HG02840 (cell line): ENCODE results near the gene TPCN1.
"Not testable (repeated sequence)": the region's sequence is repeated elsewhere in the genome, so short reads cannot be mapped to it uniquely, and the experiment has no call there.

Source experiments
- ATAC-seq: cut with Tn5 transposase; IDR thresholded peaks from one replicate; pipeline ENCODE4 v1.9.1; 2021; ENCODE audit warnings: mild to moderate bottlenecking, moderate library complexity, moderate number of reproducible peaks; ENCODE audit not compliant: unreplicated experiment, low FRiP score

Gene TPCN1

GRCh38 chr12:113195598-113195997 lies 25.7 kb upstream of the TPCN1 start:
- no peak for ATAC-seq

- no peak for ATAC-seq
Observed at GRCh38 chr12:113196582-113196981, 24.7 kb upstream of the TPCN1 start.

GRCh38 chr12:113196990-113197389 lies 24.3 kb upstream of the TPCN1 start:
- no peak for ATAC-seq

- no peak for ATAC-seq
Observed at GRCh38 chr12:113197518-113198077, 23.7 kb upstream of the TPCN1 start.

GRCh38 chr12:113198296-113198695 lies 23.0 kb upstream of the TPCN1 start:
- ATAC-seq: no peak

GRCh38 chr12:113200021-113200797 lies 21.1 kb upstream of the TPCN1 start:
- no peak for ATAC-seq

GRCh38 chr12:113201187-113202177 lies 19.8 kb upstream of the TPCN1 start:
- ATAC-seq: no peak

GRCh38 chr12:113202300-113203075 lies 18.8 kb upstream of the TPCN1 start:
- no peak for ATAC-seq

- ATAC-seq: no peak
Observed at GRCh38 chr12:113203852-113204760, 17.2 kb upstream of the TPCN1 start.

GRCh38 chr12:113204804-113205203 lies 16.5 kb upstream of the TPCN1 start:
- no peak for ATAC-seq

- not testable (repeated sequence) for ATAC-seq
Observed at GRCh38 chr12:113206802-113207201, 14.5 kb upstream of the TPCN1 start.

- no peak for ATAC-seq
Observed at GRCh38 chr12:113207613-113208040, 13.6 kb upstream of the TPCN1 start.

GRCh38 chr12:113208041-113208934 lies 13.0 kb upstream of the TPCN1 start:
- ATAC-seq: peak; percentile 74

GRCh38 chr12:113211160-113211559 lies 10.1 kb upstream of the TPCN1 start:
- ATAC-seq: no peak

GRCh38 chr12:113214895-113215400 lies 6.3 kb upstream of the TPCN1 start:
- no peak for ATAC-seq

GRCh38 chr12:113216027-113216426 lies 5.2 kb upstream of the TPCN1 start:
- ATAC-seq: no peak

- ATAC-seq: no peak
Observed at GRCh38 chr12:113220593-113221180, 577 bp upstream of the TPCN1 start.
